Measurements from ENCODE around the gene NTNG1. TPM values are rescaled to one million over a fixed set of nuclear protein-coding genes. Genes with fewer than 3 reads are reported as not detected.

Gene NTNG1
- total and polyA plus RNA-seq, 10 of the 15 experiments (the other 5 are each of a cell fraction or from before 2014, with no cell fraction given): 0.18 to 2.3 (median 1.1) TPM; not detected in 1

DNA sequence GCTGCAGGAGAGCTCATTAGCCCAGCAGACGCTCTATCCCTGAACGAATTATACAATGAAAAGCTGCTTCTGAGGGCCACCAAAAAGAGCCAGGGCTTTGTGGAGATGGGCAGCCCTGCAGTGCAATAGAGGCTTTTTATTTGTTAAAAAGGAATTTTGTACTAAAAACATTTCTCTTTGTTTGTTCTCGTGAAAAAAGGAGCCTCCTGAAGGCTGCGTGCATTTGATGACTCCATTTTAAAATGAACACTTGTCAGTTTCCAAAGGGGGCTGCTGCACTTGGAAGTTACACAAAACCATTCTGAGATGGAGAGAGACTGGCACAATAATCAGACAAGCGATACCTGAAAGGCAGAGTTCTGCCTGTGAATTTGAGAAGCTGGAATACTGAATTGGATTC lies 202.8 kb downstream of the NTNG1 start:
- no TSS peak for BruUV-seq (replicated peaks)
- H3K9ac ChIP-seq (ENCODE audit: control insufficient read depth, insufficient read depth, low read length): no peak overlapping the region
- no peak overlapping the region for H2AFZ ChIP-seq (ENCODE audit: control insufficient read depth, low read depth, low read length)
- in situ Hi-C loops (cut with MboI) (no loop called here), intact Hi-C loops (cut with micrococcal nuclease; ENCODE audit: unreplicated experiment) (no loop called here)
- no peaks in the 10 kb centered on the region for H3K4me1 ChIP-seq (ENCODE audit: control insufficient read depth, insufficient read depth, low read length)
- no peaks in the 10 kb centered on the region for H3K79me2 ChIP-seq (ENCODE audit: control insufficient read depth, insufficient read depth, low read length)
- H3K27me3 ChIP-seq (replicated peaks in 1 of 2; ENCODE audit: control insufficient read depth in 2 of 2, insufficient read depth in 2 of 2, low read length in 1 of 2): no peaks in the 10 kb centered on the region
- H3K36me3 ChIP-seq (ENCODE audit: control insufficient read depth in 2 of 2, insufficient read depth in 2 of 2, low read length in 1 of 2): no peaks in the 10 kb centered on the region
- ChIA-PET POLR2A (interaction anchor here (0.6 kb wide), 1 partner anchor 10 kb away, joined by 3 read pairs; no protein-coding TSS in a partner anchor), CTCF (interaction anchor here (2.0 kb wide), 1 partner anchor 185 kb away, joined by 6 read pairs; no protein-coding TSS in a partner anchor), RAD21 (ENCODE audit: unreplicated experiment) (no interaction called here), SMC1A (ENCODE audit: uncharacterized antibody, unreplicated experiment) (interaction anchor here (1.5 kb wide), 1 partner anchor 42 kb away, joined by 3 read pairs; no protein-coding TSS in a partner anchor)
- no peak overlapping the region for H3K4me2 ChIP-seq (ENCODE audit: control insufficient read depth, insufficient read depth)
- no peak for FAIRE-seq
- no peaks in the 10 kb centered on the region for H4K20me1 ChIP-seq (ENCODE audit: control insufficient read depth, insufficient read depth)
- H3K27ac ChIP-seq (ENCODE audit: control insufficient read depth, insufficient read depth): no peak overlapping the region
- no peak for ATAC-seq
- 49% methylated on average over 5 of the region's 5 CpGs for WGBS (ENCODE audit: insufficient coverage, insufficient replicate concordance, low lambda C conversion rate, missing lambda C conversion rate)
- H3K9me3 ChIP-seq (replicated peaks; ENCODE audit: control insufficient read depth, insufficient read depth, low read length): no peaks in the 10 kb centered on the region
- H3K4me3 ChIP-seq: no peak overlapping the region
- TF ChIP-seq ZNF207 (IDR thresholded peaks at IDR 0.05; ENCODE audit: borderline replicate concordance): no peak
- TF ChIP-seq HDGF (IDR thresholded peaks at IDR 0.05): no peak
- TF ChIP-seq TBL1XR1 (IDR thresholded peaks at IDR 0.05; ENCODE audit: low read depth, low read length): no peak
- DNase-seq (ENCODE audit: low read depth, low spot score): no peak

- Histone ChIP-seq H3K36me3 (ENCODE audit: control insufficient read depth in 2 of 2, insufficient read depth in 2 of 2, low read length in 1 of 2) (no peaks in the 10 kb centered on the region), H3K4me2 (ENCODE audit: control insufficient read depth, insufficient read depth) (no peak overlapping the region), H2AFZ (ENCODE audit: control insufficient read depth, low read depth, low read length) (no peak overlapping the region), H3K27me3 (replicated peaks in 1 of 2; ENCODE audit: control insufficient read depth in 2 of 2, insufficient read depth in 2 of 2, low read length in 1 of 2) (no peaks in the 10 kb centered on the region), H3K4me1 (ENCODE audit: control insufficient read depth, insufficient read depth, low read length) (no peaks in the 10 kb centered on the region), H4K20me1 (ENCODE audit: control insufficient read depth, insufficient read depth) (no peaks in the 10 kb centered on the region), H3K9me3 (replicated peaks; ENCODE audit: control insufficient read depth, insufficient read depth, low read length) (no peaks in the 10 kb centered on the region), H3K27ac (ENCODE audit: control insufficient read depth, insufficient read depth) (no peak overlapping the region), H3K9ac (ENCODE audit: control insufficient read depth, insufficient read depth, low read length) (no peak overlapping the region), H3K4me3 (no peak overlapping the region), H3K79me2 (ENCODE audit: control insufficient read depth, insufficient read depth, low read length) (no peaks in the 10 kb centered on the region)
- BruUV-seq (replicated peaks): no TSS peak
- no peak for FAIRE-seq
- in situ Hi-C loops (cut with MboI) (no loop called here), intact Hi-C loops (cut with micrococcal nuclease; ENCODE audit: unreplicated experiment) (no loop called here)
- ChIA-PET RAD21 (ENCODE audit: unreplicated experiment) (no interaction called here), CTCF (no interaction called here), SMC1A (ENCODE audit: uncharacterized antibody, unreplicated experiment) (no interaction called here), POLR2A (no interaction called here)
- DNase-seq (ENCODE audit: low read depth, low spot score): no peak
- 4% methylated on average over 1 of the region's 1 CpG for WGBS (ENCODE audit: insufficient coverage, insufficient replicate concordance, low lambda C conversion rate, missing lambda C conversion rate)
- ATAC-seq: no peak
- no peak for TF ChIP-seq ZNF384 (IDR thresholded peaks at IDR 0.05; ENCODE audit: borderline replicate concordance, low read depth, low read length)
- no peak for TF ChIP-seq TARDBP (IDR thresholded peaks at IDR 0.05; ENCODE audit: borderline replicate concordance)
- no peak for TF ChIP-seq POLR2AphosphoS2 (IDR thresholded peaks at IDR 0.05; ENCODE audit: low read depth, low read length)
- no peak for TF ChIP-seq ZBTB40 (IDR thresholded peaks at IDR 0.05; ENCODE audit: borderline replicate concordance)
- no peak for TF ChIP-seq ZNF592 (IDR thresholded peaks at IDR 0.05)
- TF ChIP-seq BHLHE40 (IDR thresholded peaks at IDR 0.05; ENCODE audit: borderline replicate concordance in 1 of 2, low read depth in 2 of 2, low read length in 1 of 2): no peak
Measured at GRCh38 chr1:107344268-107344760, 203.5 kb downstream of the NTNG1 start.
